Forelimb muscle (tissue), 1 donor: ENCODE measurements around the gene WDR89. TPM values are rescaled to one million over a fixed set of nuclear protein-coding genes. Genes with fewer than 3 reads are reported as not detected.
"Not testable (repeated sequence)": the region's sequence is repeated elsewhere in the genome, so short reads cannot be mapped to it uniquely, and the experiment has no call there.

Source experiments
- DNase-seq: peaks from one replicate; pipeline ENCODE4 v3.0.0-alpha.2; 2013; ENCODE audit warnings: low read depth
- polyA plus RNA-seq: library from polyadenylated mRNA; unstranded; fragments of 120-200 nt; gene quantifications from one replicate; pipeline ENCODE4 v1.2.1, GENCODE V29; 2013; ENCODE audit not compliant: insufficient read length

The WDR89 gene
- polyA plus RNA-seq, 1 donor = 12.0 TPM

DNA sequence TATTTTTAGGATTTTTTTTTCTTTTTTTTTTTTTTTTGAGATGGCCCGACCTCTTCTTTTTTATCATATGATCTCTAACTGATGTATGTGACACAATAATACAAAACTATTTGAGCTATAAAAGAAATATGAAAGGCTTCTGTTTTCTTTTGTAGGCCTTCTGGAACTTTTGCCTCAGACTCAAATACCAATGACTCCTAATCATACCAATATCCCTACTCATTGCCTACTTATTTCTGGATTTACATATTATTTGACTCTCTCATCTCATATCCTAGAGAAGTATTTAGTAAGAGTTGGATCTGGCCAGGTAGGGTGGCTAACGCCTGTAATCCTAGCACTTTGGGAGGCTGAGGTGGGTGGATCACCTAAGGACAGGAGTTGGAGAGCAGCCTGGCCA is 12.7 kb upstream of the WDR89 start:
- DNase-seq = no peak

- no peak for DNase-seq
Observed at GRCh38 chr14:63652406-63652805, 10.7 kb upstream of the WDR89 start.

GRCh38 chr14:63650256-63650952 is 8.7 kb upstream of the WDR89 start:
- no peak for DNase-seq

GRCh38 chr14:63647696-63648410 is 6.2 kb upstream of the WDR89 start:
- no peak for DNase-seq

- DNase-seq = no peak
Observed at GRCh38 chr14:63644741-63645140, 3.1 kb upstream of the WDR89 start.

DNA sequence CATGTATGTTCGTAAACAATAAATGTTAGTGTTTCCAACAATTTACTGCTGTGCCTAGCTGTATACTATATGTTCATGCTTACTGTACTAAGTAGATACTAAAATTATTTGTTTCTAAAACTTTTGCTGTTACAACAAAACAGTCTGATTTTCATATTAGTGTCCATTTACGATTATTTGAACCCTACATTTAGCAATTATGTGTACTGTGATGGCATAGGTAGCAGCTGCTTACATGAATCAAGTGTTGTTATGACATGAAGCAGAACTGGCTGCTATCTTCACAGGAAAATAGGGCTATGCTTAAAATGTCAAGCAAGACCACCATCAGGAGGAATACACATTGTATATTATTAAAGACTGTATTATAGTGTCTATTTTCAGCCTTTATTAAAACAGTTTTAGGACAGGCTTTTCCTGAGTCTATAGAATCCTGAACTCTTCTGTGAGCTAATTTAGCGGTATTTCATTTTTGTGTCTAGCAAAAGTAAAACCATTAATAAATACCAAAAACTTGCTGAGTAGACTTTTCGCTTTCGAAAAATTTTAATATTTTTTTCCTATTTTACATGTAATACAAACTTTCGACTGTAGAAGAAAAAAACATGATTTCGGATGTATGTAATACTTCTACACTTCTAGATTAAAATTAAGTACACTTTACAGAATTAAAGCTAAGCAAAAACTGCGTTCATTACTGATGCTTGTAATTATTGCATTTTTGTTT is 1.1 kb upstream of the WDR89 start:
- DNase-seq = no peak

GRCh38 chr14:63642229-63642611 is 549 bp upstream of the WDR89 start:
- DNase-seq = peak; percentile 98

- no peak for DNase-seq
Observed at GRCh38 chr14:63638493-63638892, 3.2 kb downstream of the WDR89 start.

GRCh38 chr14:63636094-63636635 is 5.5 kb downstream of the WDR89 start:
- not testable (repeated sequence) for DNase-seq

DNA sequence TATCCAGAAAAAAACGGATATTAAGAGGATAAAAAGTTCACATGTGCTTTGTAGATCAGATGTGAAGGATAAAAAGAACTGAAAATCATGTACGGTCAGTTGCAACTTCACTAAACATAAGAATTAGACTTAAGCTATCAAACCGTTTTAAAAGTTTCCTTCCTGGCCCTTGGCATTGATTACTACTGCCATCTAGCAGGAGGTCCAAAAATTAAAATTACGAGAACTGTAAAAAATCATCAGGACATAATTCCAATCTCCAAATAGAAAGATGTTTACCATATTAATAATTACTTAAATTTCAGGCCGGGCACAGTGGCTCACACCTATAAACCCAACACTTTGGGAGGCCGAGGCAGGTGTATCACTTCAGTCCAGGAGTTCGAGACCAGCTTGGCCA is 7.9 kb downstream of the WDR89 start:
- DNase-seq = no peak

DNA sequence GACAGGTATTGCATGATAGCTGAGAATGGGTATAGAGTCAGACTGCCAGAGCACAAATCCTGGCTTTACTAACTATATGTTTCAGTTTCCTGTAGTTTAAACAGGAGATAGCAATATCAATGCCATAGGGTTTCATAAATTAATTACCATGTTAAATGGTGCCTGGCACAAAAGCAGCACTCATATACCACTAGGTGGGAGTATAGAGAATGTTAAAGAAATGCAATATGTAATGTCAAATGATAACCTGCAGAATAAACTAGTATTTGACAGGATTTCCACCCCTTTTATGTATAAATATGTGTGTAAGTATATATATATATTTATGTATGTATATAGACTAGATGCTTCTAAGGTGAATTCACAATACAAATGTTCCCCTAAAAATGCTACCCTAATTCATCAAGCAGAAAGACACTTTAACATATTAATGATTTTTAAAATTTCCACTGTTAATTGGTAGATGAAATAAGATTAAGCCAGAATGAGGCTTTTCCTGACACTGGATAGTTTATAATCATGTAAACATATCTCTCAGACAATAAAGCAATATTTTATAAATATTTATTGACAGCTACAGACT is 8.6 kb downstream of the WDR89 start:
- DNase-seq = no peak

GRCh38 chr14:63624701-63625100 is 17.0 kb downstream of the WDR89 start:
- no peak for DNase-seq

DNA sequence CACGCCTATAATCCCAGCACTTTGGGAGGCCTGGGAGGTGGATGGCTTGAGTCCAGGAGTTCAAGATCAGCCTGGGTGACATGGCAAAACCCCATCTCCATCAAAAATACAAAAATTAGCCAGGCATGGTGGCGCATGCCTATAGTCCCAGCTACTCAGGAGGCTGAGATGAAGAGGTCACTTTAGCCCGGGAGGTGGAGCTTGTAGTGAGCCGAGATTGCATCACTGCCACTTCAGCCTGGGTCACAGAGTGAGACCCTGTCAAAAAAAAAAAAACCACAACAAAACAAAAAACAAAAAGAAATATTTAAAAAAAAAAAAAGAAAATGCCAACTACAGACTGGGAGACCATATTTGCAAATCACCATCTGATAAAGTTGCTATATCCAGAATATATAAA is 17.5 kb downstream of the WDR89 start:
- DNase-seq = no peak

GRCh38 chr14:63621975-63622374 is 19.7 kb downstream of the WDR89 start:
- not testable (repeated sequence) for DNase-seq

GRCh38 chr14:63616015-63616414 is 25.7 kb downstream of the WDR89 start:
- DNase-seq = no peak

DNA sequence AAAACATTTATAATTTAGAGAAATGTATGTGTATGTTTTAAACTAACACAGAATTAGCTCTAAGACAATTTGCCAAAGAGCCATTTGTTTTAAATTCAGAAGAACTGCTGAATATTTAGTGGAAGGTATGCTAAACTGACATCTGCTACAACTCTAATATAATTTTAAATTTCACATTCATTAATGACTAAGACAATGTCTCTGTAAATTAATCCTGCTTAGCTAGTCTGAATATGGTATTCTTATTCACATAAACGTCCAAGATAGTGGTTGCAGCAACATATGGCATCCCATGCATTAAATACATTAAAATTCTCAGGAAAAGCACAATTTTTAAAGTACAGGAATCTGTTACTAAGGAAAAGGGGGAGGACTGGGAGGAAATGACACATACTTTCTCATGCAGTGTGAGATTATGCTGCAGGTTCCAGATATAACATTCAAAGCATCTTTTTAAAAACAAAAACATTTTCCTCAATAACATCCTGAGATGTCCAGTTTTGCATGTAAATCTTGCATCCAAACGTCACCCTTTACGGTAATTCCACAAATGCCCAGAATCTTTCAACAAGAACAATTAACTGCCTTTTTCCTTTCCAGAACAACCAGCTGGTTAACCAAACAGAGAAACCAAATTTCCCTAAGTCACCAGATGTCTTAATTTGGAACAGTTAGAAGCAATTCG is 26.9 kb downstream of the WDR89 start:
- DNase-seq = peak; percentile 5

DNA sequence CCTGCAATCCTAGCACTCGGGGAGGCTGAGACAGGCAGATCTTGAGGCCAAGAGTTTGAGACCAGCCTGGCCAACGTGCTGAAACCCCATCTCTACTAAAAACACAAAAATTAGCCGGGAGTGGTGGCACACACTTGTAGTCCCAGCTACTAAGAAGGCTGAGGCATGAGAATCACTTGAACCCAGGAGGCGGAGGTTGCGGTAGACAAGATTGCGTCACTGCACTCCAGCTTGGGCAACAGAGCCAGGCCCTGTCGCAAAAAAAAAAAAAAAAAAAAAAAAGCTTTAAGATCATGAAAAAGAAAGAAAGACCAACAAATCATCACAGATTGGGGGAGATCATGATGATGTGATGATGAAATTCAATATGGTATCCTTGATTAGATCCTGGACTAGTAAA is 30.6 kb downstream of the WDR89 start:
- no peak for DNase-seq

DNA sequence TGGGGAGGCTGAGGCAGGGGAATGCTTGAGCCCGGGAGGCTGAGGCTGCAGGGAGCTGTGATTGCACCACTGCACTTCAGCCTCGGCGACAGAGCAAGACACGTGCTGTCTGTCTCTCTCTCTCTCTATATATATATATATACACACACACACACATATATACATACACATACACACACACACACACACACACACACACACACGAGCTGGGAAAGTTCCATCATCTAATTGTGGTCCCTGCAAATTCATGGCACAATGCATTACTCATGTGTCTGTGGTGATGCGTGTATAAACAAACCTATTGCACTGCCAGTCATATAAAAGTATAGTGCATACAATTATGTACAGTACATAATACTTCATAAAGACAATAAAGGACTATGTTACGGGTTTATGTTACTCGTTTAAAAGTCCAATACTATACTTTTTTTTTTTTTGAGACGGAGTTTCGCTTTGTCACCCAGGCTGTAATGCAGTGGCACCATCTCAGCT is 36.6 kb downstream of the WDR89 start:
- DNase-seq = no peak

- DNase-seq = no peak
Observed at GRCh38 chr14:63604626-63605025, 37.0 kb downstream of the WDR89 start.

DNA sequence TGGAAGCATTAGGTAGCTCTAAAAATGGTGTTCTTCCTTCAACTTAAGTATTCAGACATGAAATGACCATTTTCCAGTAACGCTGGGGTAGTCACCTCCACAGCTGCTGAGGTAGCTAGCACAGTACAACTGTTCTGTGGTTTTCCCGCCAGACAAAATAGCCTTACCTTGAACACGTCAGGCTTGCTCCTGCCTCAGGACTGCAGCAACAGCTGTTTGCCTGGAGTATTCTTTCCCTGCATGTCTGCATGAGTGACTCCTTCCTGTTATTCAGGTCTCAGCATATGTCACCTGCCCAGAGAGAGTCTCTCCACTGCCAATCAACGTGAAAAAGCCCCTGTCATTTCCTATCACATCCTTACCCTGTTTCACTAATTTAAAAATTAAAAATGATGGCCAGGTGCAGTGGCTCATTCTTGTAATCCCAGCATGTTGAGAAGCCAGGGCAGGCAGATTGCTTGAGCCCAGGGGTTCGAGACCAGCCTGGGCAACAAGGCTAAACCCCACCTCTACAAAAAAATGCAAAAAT is 37.9 kb downstream of the WDR89 start:
- DNase-seq = no peak

- DNase-seq = no peak
Observed at GRCh38 chr14:63598807-63599206, 42.9 kb downstream of the WDR89 start.
